HL-60 (cell line): ENCODE results near the gene OR10A6.

Experiments used
- DNase-seq, 2 experiments: peaks; one replicate each; pipeline ENCODE4 v3.0.0-alpha.2; 2010 to 2020; ENCODE audit warnings: low read depth in 1 of 2, low spot score in 1 of 2
- H3K27ac ChIP-seq: fragments of 250-450 bp; sonication (Bioruptor Pico); replicated peaks from 2 replicates; pipeline ENCODE4 v1.5.1; 2020; ENCODE audit warnings: mild to moderate bottlenecking, moderate library complexity
- H3K27me3 ChIP-seq: fragments of 250-450 bp; sonication (Bioruptor Pico); 2 replicates; pipeline ENCODE4 v1.5.1; 2021; ENCODE audit warnings: mild to moderate bottlenecking, moderate library complexity; ENCODE audit not compliant: insufficient read depth, poor library complexity, severe bottlenecking
- H3K4me3 ChIP-seq: replicated peaks from 2 replicates; pipeline ENCODE4 v1.5.1; 2011; ENCODE audit warnings: mild to moderate bottlenecking, control low read depth, low read length; ENCODE audit not compliant: insufficient read depth
- CTCF ChIP-seq: IDR thresholded peaks from one replicate; pipeline ENCODE4 v1.5.1; 2011; ENCODE audit warnings: low read length, control low read depth, inconsistent platforms; ENCODE audit not compliant: insufficient read depth
- GABPA ChIP-seq: IDR thresholded peaks from 2 replicates; pipeline ENCODE4 v1.6.1; 2012; ENCODE audit warnings: low read depth
- POLR2AphosphoS5 ChIP-seq: IDR thresholded peaks from 2 replicates; pipeline ENCODE4 v1.6.1; 2012; ENCODE audit warnings: low read depth
- SPI1 ChIP-seq: IDR thresholded peaks from 2 replicates; pipeline ENCODE4 v1.6.1; 2012; ENCODE audit warnings: low read depth, mild to moderate bottlenecking, borderline replicate concordance
- TF ChIP-seq, protein P1 (sequence below): IDR thresholded peaks from 2 replicates; pipeline ENCODE4 v1.6.1; 2012; ENCODE audit warnings: low read depth; ENCODE audit not compliant: insufficient replicate concordance

OR10A6 gene

GRCh38 chr11:7890417-7891172 lies 40.5 kb downstream of the OR10A6 start:
- Histone ChIP-seq H3K27me3 (peaks cover 6% of the 10 kb centered on the region), H3K4me3 (no peak overlapping the region), H3K27ac (no peak overlapping the region)
- TF ChIP-seq SPI1 (no peak), GABPA (no peak), POLR2AphosphoS5 (no peak), CTCF (no peak)
- TF ChIP-seq, protein P1, sequence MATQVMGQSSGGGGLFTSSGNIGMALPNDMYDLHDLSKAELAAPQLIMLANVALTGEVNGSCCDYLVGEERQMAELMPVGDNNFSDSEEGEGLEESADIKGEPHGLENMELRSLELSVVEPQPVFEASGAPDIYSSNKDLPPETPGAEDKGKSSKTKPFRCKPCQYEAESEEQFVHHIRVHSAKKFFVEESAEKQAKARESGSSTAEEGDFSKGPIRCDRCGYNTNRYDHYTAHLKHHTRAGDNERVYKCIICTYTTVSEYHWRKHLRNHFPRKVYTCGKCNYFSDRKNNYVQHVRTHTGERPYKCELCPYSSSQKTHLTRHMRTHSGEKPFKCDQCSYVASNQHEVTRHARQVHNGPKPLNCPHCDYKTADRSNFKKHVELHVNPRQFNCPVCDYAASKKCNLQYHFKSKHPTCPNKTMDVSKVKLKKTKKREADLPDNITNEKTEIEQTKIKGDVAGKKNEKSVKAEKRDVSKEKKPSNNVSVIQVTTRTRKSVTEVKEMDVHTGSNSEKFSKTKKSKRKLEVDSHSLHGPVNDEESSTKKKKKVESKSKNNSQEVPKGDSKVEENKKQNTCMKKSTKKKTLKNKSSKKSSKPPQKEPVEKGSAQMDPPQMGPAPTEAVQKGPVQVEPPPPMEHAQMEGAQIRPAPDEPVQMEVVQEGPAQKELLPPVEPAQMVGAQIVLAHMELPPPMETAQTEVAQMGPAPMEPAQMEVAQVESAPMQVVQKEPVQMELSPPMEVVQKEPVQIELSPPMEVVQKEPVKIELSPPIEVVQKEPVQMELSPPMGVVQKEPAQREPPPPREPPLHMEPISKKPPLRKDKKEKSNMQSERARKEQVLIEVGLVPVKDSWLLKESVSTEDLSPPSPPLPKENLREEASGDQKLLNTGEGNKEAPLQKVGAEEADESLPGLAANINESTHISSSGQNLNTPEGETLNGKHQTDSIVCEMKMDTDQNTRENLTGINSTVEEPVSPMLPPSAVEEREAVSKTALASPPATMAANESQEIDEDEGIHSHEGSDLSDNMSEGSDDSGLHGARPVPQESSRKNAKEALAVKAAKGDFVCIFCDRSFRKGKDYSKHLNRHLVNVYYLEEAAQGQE, result no peak
- DNase-seq, result no peak

DNA sequence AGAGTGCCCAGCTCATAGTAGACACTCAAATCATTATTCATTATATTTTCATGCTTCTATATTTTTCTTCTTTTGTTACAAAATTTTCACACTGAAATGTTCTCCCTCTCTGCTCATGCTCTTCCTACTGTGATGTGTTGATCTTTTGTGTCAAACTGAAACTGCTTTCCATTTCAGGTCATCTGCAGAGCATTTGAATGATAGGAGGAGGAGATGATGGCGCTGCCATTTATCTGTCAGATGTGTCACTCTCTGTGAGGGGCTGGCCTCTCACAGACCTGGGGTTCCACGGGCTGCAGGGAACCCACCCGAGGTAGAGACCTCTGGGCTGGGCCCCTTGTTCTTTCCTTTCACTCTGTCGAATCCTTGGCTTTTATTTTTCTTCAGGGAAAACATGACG lies 41.1 kb downstream of the OR10A6 start:
- no peak overlapping the region for H3K27ac ChIP-seq
- no peak overlapping the region for H3K4me3 ChIP-seq
- DNase-seq, result no peak
- H3K27me3 ChIP-seq, result peaks cover 6% of the 10 kb centered on the region
- TF ChIP-seq SPI1, result no peak
- TF ChIP-seq, protein P1, result no peak

DNA sequence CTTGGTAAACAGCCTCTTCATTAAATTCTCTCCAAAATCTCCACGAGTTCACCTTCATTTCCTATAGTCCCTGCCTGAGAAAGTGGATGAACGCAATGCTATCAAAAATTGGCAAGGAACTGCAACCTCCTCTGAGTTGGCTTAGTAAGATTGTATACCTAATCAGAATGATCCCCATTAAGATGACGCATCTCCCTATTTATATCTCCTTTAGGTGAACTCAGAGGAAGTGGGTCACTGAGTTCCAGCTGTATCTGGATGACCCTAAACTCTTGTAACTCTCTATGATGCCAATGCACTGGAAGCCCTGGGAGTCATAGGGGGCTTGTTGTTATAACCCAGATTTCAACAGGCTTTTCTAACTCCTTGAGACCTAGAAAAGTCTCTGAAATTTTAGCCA lies 48.2 kb downstream of the OR10A6 start:
- no peak for DNase-seq
- H3K4me3 ChIP-seq, result no peak overlapping the region
- TF ChIP-seq GABPA (no peak), SPI1 (no peak), POLR2AphosphoS5 (no peak), CTCF (no peak)
- TF ChIP-seq, protein P1, result no peak
- no peak overlapping the region for H3K27ac ChIP-seq
- no peaks in the 10 kb centered on the region for H3K27me3 ChIP-seq
